ENCODE measurements around the gene MTMR3. TPM values are rescaled to one million over a fixed set of nuclear protein-coding genes. Genes with fewer than 3 reads are reported as not detected.

MTMR3 gene
- polyA plus RNA-seq, 2 of the 4 experiments (the other 2 are of a cell fraction), result 7.4 to 18.8 TPM

- Histone ChIP-seq H3K4me3 (no peak overlapping the region), H3K4me2 (no peak overlapping the region), H3K4me1 (no peaks in the 10 kb centered on the region), H3K27ac (no peak overlapping the region), H3K9me3 (peaks cover 5% of the 10 kb centered on the region; the same call in 1 of the 3 replicates)
- no peak for TF ChIP-seq ATOH8 (CRISPR knock-in tag; IDR thresholded peaks at IDR 0.05; ENCODE audit: low read depth)
- TF ChIP-seq HDAC2 (IDR thresholded peaks at IDR 0.05), result no peak
- no peak for TF ChIP-seq CBX8 (IDR thresholded peaks at IDR 0.05)
- TF ChIP-seq KDM5A (IDR thresholded peaks at IDR 0.05), result no peak
- no peak for TF ChIP-seq RFX5 (IDR thresholded peaks at IDR 0.05)
- TF ChIP-seq RCOR1 (IDR thresholded peaks at IDR 0.05; ENCODE audit: low read depth, low read length), result no peak
- no peak for TF ChIP-seq POLR2AphosphoS2 (conservative IDR thresholded peaks at IDR 0.05; ENCODE audit: low read length)
- TF ChIP-seq HES2 (IDR thresholded peaks at IDR 0.05), result no peak
- no peak for TF ChIP-seq PBX3 (IDR thresholded peaks at IDR 0.05)
- TF ChIP-seq HEYL (CRISPR knock-in tag; IDR thresholded peaks at IDR 0.05), result no peak
- TF ChIP-seq EHMT2 (IDR thresholded peaks at IDR 0.05; ENCODE audit: low read depth), result no peak
- TF ChIP-seq TP53 (CRISPR knock-in tag; IDR thresholded peaks at IDR 0.05), result no peak
- no peak for TF ChIP-seq CBX2 (IDR thresholded peaks at IDR 0.05; ENCODE audit: borderline replicate concordance, low read depth)
- TF ChIP-seq BCL3 (IDR thresholded peaks at IDR 0.05), result no peak
- no peak for TF ChIP-seq POLR2A (IDR thresholded peaks at IDR 0.05; ENCODE audit: low read length)
- no peak for TF ChIP-seq ZFP36 (IDR thresholded peaks at IDR 0.05; ENCODE audit: borderline replicate concordance, partially characterized antibody)
- no peak for TF ChIP-seq JUN (IDR thresholded peaks at IDR 0.05)
- no peak for TF ChIP-seq USF2 (IDR thresholded peaks at IDR 0.05)
- TF ChIP-seq ELK1 (IDR thresholded peaks at IDR 0.05; ENCODE audit: low read depth, low read length), result no peak
- no peak for TF ChIP-seq REST (IDR thresholded peaks at IDR 0.05)
- ChIA-PET POLR2A (no interaction called here), CTCF (interaction anchor here (1.3 kb wide), 1 partner anchor 25 kb away, joined by 3 read pairs; no protein-coding TSS in a partner anchor)
- DNase-seq (ENCODE audit: low read depth in 1 of 2, low spot score in 1 of 2), result no peak
- FAIRE-seq, result no peak
- ATAC-seq, result no peak
Measured at GRCh38 chr22:30064172-30064571, 181.2 kb downstream of the MTMR3 start.

Measured in A549 (cell line).